ENCODE data around the gene PNO1.

PNO1 gene

DNA sequence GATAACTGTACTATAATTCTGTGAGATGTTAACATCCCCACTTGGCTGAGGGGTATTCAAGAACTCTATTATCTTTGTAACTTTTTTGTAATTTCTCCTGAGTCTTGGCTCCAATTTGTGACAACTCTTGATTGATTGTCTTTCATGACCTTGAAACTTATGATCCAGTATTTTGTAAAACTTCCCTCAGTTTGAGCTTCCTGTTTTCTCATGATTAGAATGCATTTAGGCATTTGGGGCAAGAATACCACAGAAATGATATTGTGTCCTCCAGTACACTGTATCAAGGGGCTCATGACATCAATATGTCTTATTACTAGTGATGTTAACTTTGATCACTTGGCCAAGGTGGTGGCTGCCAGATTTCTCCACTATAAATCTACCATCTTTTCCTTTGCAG is 37.4 kb downstream of the PNO1 start:
- CTCF ChIA-PET, result interaction anchor here (0.6 to 0.7 kb wide), 2 partner anchors 71 to 395 kb away, joined by 3 to 4 read pairs; no protein-coding TSS in a partner anchor

DNA sequence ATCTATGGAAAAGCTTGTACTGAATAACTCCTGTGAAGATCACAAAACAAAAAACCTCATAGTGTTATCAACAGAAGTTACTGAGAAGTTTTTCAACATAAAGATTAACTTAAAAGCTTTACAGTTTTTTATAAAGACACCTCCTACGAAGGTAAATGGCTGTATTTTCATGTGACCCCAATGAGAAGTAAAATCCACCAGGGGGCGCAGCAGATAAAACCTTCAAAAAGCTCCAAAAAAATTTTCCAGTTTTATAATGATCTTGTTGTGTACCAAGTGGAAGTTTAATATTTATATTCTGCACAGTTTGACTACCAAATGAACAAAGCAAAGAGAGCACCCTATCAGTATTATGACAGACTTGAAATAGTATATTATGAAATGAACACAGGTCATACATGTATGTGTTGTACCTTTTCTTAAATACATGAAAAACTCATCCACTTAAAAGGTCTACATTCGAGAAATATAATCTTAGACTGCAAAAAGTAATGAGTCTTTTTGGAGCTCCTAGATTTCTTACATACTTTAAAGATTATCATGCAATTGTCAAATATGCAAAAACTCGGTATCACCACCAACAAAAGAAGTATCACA is 38.5 kb downstream of the PNO1 start:
- POLR2A ChIA-PET, result interaction anchor here (0.7 kb wide), 1 partner anchor 17 kb away, joined by 3 read pairs; no protein-coding TSS in a partner anchor
- DNase-seq (ENCODE audit: extremely low spot score), result peak; percentile 21
- CTCF ChIA-PET, result interaction anchor here (0.6 to 1.1 kb wide), 11 partner anchors 11 to 268 kb away, joined by 3 to 14 read pairs (median 3); no protein-coding TSS in a partner anchor
- no peak for TF ChIP-seq FOXA1 (IDR thresholded peaks at IDR 0.05)
- TF ChIP-seq SP1 (IDR thresholded peaks at IDR 0.05), result no peak
- no peak for TF ChIP-seq ZNF384 (IDR thresholded peaks at IDR 0.05)
- no peak for TF ChIP-seq HDGF (IDR thresholded peaks at IDR 0.05; ENCODE audit: borderline replicate concordance)
- TF ChIP-seq FOXM1 (IDR thresholded peaks at IDR 0.05; ENCODE audit: borderline replicate concordance), result no peak
- TF ChIP-seq BHLHE40 (IDR thresholded peaks at IDR 0.05; ENCODE audit: borderline replicate concordance), result no peak
- no peak for TF ChIP-seq FOXK2 (IDR thresholded peaks at IDR 0.05)
- TF ChIP-seq ELF4 (IDR thresholded peaks at IDR 0.05), result no peak
- no peak for TF ChIP-seq ARNT (IDR thresholded peaks at IDR 0.05)
- TF ChIP-seq TARDBP (IDR thresholded peaks at IDR 0.05), result no peak
- TF ChIP-seq, protein P1, sequence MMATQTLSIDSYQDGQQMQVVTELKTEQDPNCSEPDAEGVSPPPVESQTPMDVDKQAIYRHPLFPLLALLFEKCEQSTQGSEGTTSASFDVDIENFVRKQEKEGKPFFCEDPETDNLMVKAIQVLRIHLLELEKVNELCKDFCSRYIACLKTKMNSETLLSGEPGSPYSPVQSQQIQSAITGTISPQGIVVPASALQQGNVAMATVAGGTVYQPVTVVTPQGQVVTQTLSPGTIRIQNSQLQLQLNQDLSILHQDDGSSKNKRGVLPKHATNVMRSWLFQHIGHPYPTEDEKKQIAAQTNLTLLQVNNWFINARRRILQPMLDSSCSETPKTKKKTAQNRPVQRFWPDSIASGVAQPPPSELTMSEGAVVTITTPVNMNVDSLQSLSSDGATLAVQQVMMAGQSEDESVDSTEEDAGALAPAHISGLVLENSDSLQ (IDR thresholded peaks at IDR 0.05), result no peak
- TF ChIP-seq SUZ12 (IDR thresholded peaks at IDR 0.05), result no peak
- TF ChIP-seq CTBP1 (IDR thresholded peaks at IDR 0.05; ENCODE audit: borderline replicate concordance), result no peak
- no peak for TF ChIP-seq L3MBTL2 (conservative IDR thresholded peaks at IDR 0.05)
- no peak for TF ChIP-seq LEF1 (IDR thresholded peaks at IDR 0.05; ENCODE audit: borderline replicate concordance)
- no peak for TF ChIP-seq NFRKB (IDR thresholded peaks at IDR 0.05)

More for the DNA sequence above, 37.4 kb downstream of the PNO1 start:
- POLR2A ChIA-PET, result no interaction called here
- no peak for DNase-seq (ENCODE audit: extremely low spot score)
- TF ChIP-seq HDGF (IDR thresholded peaks at IDR 0.05; ENCODE audit: borderline replicate concordance), result no peak
- TF ChIP-seq TARDBP (IDR thresholded peaks at IDR 0.05), result no peak
- TF ChIP-seq CTBP1 (IDR thresholded peaks at IDR 0.05; ENCODE audit: borderline replicate concordance), result no peak
- TF ChIP-seq, protein P1 (IDR thresholded peaks at IDR 0.05), result no peak
- no peak for TF ChIP-seq SUZ12 (IDR thresholded peaks at IDR 0.05)
- TF ChIP-seq FOXK2 (IDR thresholded peaks at IDR 0.05), result no peak
- TF ChIP-seq FOXA1 (IDR thresholded peaks at IDR 0.05), result no peak
- no peak for TF ChIP-seq BHLHE40 (IDR thresholded peaks at IDR 0.05; ENCODE audit: borderline replicate concordance)
- no peak for TF ChIP-seq FOXM1 (IDR thresholded peaks at IDR 0.05; ENCODE audit: borderline replicate concordance)
- TF ChIP-seq LEF1 (IDR thresholded peaks at IDR 0.05; ENCODE audit: borderline replicate concordance), result no peak
- no peak for TF ChIP-seq NFRKB (IDR thresholded peaks at IDR 0.05)
- no peak for TF ChIP-seq ZNF384 (IDR thresholded peaks at IDR 0.05)
- TF ChIP-seq L3MBTL2 (conservative IDR thresholded peaks at IDR 0.05), result no peak

DNA sequence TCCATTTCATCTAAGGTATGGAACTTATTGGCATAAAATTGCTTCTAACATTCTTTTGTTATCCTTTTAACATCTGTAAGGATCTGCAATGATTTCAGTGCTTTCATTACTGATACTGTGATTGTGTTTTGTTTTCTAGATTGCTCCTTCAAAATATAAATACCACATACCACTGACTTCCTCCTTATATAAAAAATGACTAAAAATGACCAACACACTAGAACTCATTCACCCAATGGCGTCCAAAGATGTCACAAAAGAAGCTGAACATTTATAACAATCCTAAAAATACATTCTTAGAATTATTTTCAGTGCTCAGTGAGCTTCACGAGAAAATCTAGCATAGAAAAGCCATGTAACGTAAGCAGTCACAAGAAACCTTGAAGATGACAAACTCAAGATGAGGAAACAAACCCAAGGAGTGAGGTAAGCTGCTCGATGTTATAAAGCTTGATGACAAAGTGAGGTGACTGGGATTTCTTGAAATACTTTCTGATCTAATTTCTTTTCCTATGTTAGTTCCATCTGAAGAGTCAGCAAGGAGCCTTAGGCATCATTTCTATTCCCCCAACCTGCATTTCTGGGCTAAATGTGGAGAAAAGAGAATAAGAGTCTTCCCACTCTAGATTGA is 42.6 kb downstream of the PNO1 start:
- POLR2A ChIA-PET, result no interaction called here

DNA sequence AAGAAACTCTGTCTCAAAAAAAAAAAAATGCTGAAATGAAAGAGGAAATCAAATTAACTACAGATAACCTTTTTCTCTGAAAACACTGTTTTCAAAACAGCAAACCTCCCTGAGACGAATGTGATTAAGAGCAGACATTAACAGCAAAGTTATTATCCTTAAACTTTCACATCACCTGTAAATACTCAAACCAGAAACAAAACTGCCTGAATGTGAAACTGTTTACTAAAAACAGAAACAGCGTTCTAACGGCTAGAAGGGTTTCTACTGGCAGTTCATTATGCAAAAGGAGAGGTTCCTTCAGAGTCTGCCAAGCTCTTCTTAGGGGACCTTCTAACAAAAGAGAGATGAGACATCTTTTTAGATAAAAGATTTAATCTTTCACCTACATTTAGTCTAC is 45.9 kb downstream of the PNO1 start:
- ChIA-PET POLR2A (no interaction called here), CTCF (no interaction called here)
- DNase-seq (ENCODE audit: extremely low spot score), result no peak
- TF ChIP-seq HDGF (IDR thresholded peaks at IDR 0.05; ENCODE audit: borderline replicate concordance) (no peak), FOXA1 (IDR thresholded peaks at IDR 0.05) (no peak), FOXM1 (IDR thresholded peaks at IDR 0.05; ENCODE audit: borderline replicate concordance) (no peak)

More for the DNA sequence above, 42.6 kb downstream of the PNO1 start:
- TF ChIP-seq HDGF (IDR thresholded peaks at IDR 0.05; ENCODE audit: borderline replicate concordance) (no peak), SUZ12 (IDR thresholded peaks at IDR 0.05) (no peak), TARDBP (IDR thresholded peaks at IDR 0.05) (no peak), BHLHE40 (IDR thresholded peaks at IDR 0.05; ENCODE audit: borderline replicate concordance) (no peak)
- CTCF ChIA-PET, result no interaction called here
- no peak for DNase-seq (ENCODE audit: extremely low spot score)

DNA sequence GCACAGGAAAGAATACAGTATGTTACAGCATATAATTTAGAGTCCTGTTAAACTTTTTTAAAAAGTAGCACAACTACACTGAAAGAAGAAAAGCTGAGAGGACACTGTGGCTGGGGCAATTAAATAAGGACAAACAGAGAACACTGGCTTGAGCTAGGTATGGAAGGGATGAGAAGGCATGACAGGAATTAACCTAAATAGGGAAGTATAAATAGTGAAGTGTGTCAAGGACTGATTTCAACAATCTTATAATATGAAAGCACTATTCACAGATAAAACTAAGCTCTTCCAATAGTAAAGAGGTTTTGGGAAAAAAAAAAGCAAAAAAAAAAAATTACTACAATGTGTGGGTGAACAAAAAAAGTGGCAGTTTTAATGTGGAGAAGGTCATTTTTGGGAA is 49.1 kb downstream of the PNO1 start:
- CTCF ChIA-PET, result interaction anchor here (0.7 to 2.1 kb wide), 3 partner anchors 11 to 62 kb away, joined by 3 to 11 read pairs (median 7); partner anchors contain the start of gene PPP3R1
- POLR2A ChIA-PET, result no interaction called here
- DNase-seq (ENCODE audit: extremely low spot score), result no peak
- TF ChIP-seq TARDBP (IDR thresholded peaks at IDR 0.05) (no peak), FOXK2 (IDR thresholded peaks at IDR 0.05) (no peak), ARNT (IDR thresholded peaks at IDR 0.05) (no peak)

DNA sequence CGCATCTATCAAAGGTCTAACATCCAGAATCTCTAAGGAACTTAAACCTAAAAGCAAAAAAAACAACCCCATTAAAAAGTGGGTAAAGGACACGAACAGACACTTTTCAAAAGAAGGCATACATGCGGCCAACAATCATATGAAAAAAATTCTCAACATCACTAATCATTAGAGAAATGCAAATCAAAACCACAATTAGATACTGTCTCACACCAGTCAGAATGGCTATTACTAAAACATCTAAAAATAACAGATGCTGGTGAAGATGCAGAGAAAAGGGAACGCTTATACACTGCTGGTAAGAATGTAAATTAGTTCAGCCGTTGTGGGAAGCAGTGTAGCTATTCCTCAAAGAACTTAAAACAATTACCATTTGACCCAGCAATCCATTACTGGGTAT is 56.7 kb downstream of the PNO1 start:
- TF ChIP-seq FOXK2 (IDR thresholded peaks at IDR 0.05) (no peak), BHLHE40 (IDR thresholded peaks at IDR 0.05; ENCODE audit: borderline replicate concordance) (no peak), TARDBP (IDR thresholded peaks at IDR 0.05) (no peak), L3MBTL2 (conservative IDR thresholded peaks at IDR 0.05) (no peak), SUZ12 (IDR thresholded peaks at IDR 0.05) (no peak), LEF1 (IDR thresholded peaks at IDR 0.05; ENCODE audit: borderline replicate concordance) (no peak), HDGF (IDR thresholded peaks at IDR 0.05; ENCODE audit: borderline replicate concordance) (no peak), ZNF384 (IDR thresholded peaks at IDR 0.05) (no peak), FOXA1 (IDR thresholded peaks at IDR 0.05) (no peak), ARNT (IDR thresholded peaks at IDR 0.05) (no peak)
- TF ChIP-seq, protein P1 (IDR thresholded peaks at IDR 0.05), result no peak
- POLR2A ChIA-PET, result no interaction called here
- no peak for DNase-seq (ENCODE audit: extremely low spot score)
- CTCF ChIA-PET, result interaction anchor here (1.1 kb wide), 1 partner anchor 18 kb away, joined by 3 read pairs; no protein-coding TSS in a partner anchor
